Measurements from ENCODE around the gene PRUNE2.
"Not testable (repeated sequence)": the region's sequence is repeated elsewhere in the genome, so short reads cannot be mapped to it uniquely, and the experiment has no call there.

Gene PRUNE2

GRCh38 chr9:76699971-76700370 lies 205.9 kb downstream of the PRUNE2 start:
- no peak for DNase-seq (ENCODE audit: low read depth, low spot score)

- DNase-seq (ENCODE audit: low read depth, low spot score), result no peak
Measured at GRCh38 chr9:76697554-76697953, 208.4 kb downstream of the PRUNE2 start.

- DNase-seq (ENCODE audit: low read depth, low spot score), result no peak
Measured at GRCh38 chr9:76697081-76697480, 208.8 kb downstream of the PRUNE2 start.

DNA sequence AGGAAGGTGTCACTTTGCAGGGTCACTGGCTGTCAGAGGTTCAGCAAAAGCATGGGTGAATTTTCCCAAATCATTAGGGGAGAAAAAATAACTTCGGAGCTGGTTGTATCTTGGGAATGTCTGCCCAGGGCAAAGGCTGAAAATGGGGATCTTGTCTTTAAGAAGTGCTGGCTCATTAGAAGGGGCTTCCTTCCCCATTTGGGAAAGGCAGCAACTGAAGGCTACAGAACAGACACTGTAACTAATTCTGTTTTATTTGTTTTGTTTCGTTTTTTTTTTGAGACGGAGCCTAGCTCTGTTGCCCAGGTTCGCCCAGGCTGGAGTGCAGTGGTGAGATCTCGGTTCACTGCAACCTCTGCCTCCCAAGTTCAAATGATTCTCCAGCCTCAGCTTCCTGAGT lies 212.0 kb downstream of the PRUNE2 start:
- no peak for DNase-seq (ENCODE audit: low read depth, low spot score)

DNA sequence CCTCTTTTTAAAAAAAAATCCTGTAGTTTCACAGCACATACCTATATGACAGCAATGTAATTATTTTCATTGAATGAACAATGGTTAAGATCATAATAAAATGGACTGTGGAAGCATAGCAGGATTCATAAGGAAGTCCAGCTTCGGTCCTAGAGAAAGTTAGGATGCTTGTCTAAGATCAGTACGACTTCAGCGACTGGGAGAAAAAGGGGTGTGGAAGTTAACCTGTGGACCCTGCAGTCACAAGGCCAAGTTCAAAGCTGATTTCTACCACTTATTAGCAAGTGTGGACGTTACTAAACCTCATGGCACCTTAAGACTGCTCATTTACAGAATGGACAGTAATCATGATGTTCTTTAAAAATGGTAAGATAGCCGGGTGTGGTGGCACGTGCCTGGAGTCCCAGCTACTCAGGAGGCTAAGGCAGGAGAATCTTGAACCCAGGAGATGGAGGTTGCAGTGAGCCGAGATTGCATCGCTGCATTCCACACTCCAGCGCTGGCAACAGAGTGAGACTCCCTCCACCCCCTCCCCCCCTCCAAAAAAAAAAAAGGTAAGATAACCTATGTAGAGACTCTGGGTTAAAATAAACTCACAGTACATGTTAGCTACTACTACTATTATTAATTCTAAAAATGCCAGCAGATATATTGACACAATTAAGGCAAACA lies 213.3 kb downstream of the PRUNE2 start:
- DNase-seq (ENCODE audit: low read depth, low spot score), result no peak

DNA sequence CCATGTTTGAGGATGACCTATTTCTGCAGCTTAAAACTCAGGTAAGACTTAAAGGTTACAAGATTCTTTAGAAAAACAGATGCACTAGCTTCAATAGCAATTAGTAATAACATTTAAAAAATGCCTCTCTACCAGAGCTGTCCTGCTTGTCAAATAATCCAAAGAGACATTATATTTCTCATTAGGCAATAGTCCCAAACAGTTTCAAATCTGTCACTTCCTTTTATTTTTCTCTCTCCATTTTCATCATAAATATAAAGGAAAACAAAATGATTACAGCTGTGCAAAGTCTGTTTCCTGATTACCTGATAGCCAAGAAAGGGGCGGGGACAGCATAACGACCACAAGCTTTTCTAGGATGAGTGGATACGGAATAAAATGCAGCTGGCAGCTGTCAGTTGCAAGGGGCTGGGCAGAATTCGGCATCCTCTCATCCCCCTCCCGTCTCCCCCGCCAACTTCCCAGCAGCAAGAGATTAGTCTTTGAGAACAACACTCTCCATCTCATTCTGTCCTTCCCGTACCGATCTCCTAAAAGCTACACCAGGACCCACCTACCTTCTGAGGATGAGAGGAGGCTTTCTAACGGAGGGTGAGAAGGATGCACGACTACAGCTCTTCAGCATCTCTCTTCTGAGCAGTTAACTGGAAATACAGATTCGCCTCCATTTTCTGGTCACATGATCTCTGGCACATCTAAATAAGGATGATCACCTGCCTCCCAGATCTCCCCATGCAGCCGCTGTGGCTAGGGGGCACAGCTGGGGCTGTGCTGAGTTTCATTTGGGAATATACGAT lies 214.2 kb downstream of the PRUNE2 start:
- DNase-seq (ENCODE audit: low read depth, low spot score), result no peak

GRCh38 chr9:76690973-76691370 lies 214.9 kb downstream of the PRUNE2 start:
- DNase-seq (ENCODE audit: low read depth, low spot score), result no peak

DNA sequence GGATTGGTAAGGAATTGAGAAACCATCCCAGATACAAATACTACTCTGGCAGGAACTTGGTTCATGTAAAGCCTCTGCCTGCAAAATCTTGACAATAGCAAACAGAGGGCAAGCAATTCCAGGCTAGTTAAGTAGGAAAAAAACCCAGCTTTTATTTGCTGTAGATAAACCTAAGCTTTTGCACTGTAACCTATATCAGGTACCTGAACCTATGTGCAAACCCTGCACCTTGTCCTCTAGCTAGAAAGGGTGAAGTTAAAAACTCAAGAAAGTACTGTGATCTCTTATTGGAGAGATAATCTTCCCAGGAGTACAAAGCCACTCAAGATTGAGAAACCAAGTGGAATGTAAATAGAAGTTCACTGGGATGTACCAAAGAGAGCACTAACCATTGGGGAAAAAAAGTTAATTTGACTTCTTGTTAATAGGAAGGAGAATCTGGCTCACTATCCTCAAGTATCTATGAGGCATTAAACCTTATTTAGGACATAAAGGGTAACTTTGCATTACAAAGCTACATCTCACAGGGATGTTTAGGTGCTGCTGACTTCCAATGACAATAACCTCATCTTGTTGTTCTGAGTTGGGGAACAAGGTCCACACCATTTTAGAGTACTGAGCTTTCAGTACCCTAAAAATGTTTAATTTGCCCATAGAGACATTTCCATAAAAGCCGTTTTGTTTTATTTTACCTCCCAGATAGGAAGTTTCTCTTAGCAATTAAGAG lies 215.5 kb downstream of the PRUNE2 start:
- DNase-seq (ENCODE audit: low read depth, low spot score), result no peak

- no peak for DNase-seq (ENCODE audit: low read depth, low spot score)
Measured at GRCh38 chr9:76688471-76689238, 217.3 kb downstream of the PRUNE2 start.

- DNase-seq (ENCODE audit: low read depth, low spot score), result no peak
Measured at GRCh38 chr9:76687861-76688391, 218.0 kb downstream of the PRUNE2 start.

GRCh38 chr9:76686756-76687155 lies 219.2 kb downstream of the PRUNE2 start:
- DNase-seq (ENCODE audit: low read depth, low spot score), result no peak

DNA sequence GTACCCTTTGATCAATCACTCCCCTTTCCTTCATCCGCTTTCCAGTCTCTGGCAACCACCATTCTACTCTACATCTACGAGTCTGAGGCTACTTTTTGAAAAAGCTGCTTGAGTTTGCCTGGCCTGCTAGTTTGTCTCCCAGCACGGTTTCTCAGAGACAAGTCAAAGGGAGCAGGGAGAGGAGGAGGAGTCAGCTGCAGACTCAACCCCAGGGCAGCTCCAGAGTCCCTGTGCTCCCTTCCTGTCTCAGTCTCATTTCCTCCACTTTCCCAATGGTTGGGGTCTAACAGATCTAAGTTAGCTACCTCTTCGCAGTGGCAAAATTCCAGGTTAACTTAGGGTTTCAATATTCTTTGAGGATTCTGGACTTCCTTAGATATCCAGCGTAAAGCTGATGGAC lies 221.7 kb downstream of the PRUNE2 start:
- no peak for DNase-seq (ENCODE audit: low read depth, low spot score)

DNA sequence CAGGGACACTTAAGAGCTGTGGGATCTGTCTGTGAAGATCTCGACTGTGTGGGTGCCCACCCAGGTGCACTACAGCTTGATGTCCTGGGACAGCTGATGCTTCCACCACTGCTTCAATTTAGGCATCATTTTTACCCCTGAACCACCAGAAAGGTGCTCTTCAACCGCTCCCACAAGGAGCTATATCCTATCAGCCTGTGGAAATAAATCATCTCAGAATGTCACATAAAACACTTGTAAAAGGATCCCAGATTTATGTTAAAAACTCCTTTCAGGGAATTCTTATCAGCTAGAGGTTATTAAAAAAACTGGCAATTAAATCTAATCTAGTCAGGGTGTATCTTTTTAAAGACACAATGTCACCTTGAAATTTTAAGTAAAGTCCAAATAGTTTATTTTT lies 224.4 kb downstream of the PRUNE2 start:
- DNase-seq (ENCODE audit: low read depth, low spot score), result no peak

DNA sequence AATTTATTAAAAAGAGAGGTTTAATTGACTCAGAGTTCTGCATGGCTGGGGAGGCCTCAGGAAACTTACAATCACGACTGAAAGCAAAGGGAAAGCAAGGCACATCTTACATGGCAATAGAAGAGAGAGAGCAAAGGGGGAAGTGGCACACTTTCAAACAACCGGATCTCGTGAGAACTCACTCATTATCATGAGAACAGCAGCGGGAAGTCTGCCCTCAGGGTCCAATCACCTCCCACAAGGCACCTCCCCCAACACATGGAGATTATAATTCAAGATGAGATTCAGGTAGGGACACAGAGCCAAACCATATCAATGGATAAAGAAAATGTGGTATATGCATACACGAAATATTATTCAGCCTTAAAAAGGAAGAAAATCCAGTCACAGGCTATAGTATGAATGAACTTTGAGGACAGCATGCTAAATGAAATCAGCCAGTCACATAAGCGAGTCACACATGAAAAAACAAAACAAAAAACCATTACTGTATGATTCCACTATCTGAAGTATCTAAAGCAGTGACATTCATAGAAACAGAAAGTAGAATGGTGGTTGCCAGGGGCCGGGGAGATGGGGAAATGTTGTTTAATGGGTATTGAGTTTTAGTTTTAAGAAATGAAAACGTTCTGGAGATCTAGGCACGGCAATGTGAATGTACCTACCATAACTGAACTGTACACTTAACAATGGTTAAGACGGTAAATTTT lies 225.0 kb downstream of the PRUNE2 start:
- DNase-seq (ENCODE audit: low read depth, low spot score), result no peak

DNA sequence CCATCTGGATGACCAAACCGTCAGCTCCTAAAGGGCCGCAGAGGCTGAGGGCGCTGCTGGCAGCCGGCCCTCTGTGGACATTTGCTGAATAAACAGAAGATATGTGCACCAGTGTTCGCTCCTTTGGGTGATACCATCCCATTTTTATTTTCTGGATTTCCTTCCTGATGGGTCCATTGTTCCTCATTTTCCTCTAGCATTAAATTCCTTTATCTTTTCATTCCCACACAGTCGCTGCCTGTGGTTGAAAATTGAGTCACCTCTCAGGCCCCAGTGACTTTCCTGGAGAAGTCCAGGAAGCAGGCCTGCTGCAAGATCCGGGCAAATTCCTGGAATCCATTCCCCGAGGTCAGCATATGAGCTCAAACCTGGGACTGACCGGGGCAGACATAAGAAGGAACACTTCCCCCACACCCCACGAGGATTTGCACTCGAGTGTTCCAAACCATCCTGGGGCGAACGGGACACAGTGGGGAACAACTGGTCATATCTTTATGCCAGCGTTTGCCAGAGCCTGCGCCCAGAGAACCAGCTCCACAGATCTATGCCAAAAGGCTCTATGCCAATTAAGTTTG lies 228.3 kb downstream of the PRUNE2 start:
- DNase-seq (ENCODE audit: low read depth, low spot score), result no peak

DNA sequence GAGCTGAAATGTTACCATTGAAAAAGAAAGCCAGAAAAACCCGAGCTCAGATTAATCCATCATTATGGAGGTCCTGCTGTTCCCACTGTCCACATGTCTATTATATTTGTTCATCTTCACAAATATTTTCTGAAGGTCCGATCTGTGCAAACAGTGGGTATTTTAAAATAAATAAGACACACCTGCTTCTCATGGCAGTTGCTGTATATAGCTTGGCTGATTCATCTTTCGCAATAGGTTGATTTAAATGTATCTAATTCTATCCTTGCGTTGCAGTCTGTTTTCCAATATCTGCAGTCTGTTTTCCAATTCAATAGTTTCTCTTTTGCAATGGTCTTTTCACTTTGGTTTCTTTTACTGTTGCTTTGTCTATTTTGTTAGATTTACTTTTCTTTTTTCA lies 229.1 kb downstream of the PRUNE2 start:
- no peak for DNase-seq (ENCODE audit: low read depth, low spot score)

DNA sequence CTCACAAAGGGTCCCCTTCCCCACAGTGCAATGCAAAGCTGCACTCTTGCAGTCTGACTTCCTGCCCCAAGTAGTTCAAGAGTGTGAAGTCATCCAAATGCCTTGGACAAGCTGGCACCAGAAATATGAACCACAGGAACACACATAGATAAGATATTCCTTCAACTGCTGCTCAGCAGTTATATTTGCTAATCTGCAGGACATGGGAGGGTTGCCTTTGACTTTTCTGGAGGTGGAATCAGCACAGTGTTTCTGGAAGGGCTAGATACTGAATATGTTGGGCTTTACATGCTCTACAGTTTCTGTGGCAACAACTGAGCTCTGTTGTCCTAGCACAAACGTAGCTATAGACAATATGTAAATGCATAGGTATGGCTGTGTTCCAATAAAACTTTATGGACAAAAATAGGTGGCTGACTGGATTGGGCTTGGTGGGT lies 238.4 kb downstream of the PRUNE2 start:
- no peak for DNase-seq (ENCODE audit: low read depth, low spot score)

DNA sequence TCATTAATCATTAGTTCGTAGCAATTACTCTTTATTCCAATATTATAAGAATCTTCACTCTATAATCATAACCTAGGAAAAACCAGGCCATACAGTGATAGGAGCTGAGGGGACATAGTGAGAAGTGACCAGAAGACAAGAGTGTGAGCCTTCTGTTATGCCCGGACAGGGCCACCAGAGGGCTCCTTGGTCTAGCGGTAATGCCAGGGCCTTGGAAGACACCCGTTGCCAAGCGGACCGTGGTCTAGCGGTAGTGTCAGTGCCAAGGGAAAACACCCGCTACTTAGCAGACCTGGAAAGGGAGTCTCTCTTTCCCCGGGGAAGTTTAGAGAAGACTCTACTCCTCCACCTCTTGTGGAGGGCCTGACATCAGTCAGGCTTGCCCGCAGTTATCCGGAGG lies 239.9 kb downstream of the PRUNE2 start:
- DNase-seq (ENCODE audit: low read depth, low spot score), result not testable (repeated sequence)

- DNase-seq (ENCODE audit: low read depth, low spot score), result no peak
Measured at GRCh38 chr9:76665458-76665857, 240.5 kb downstream of the PRUNE2 start.

GRCh38 chr9:76664120-76664519 lies 241.8 kb downstream of the PRUNE2 start:
- DNase-seq (ENCODE audit: low read depth, low spot score), result no peak

All from brain pericyte (primary cell).